ENCODE data around the gene SUGP2.

- TF ChIP-seq EP300 (IDR thresholded peaks at IDR 0.05) (no peak), CTCF (IDR thresholded peaks at IDR 0.05) (no peak)
Observed at GRCh38 chr19:18990128-18990708, 43.1 kb downstream of the SUGP2 start.
